Parathyroid adenoma (tissue), 2 donors: ENCODE measurements around the gene TOB1.

Experiments used
- H2AFZ ChIP-seq: fragments of 300-600 bp; sonication (generic); one replicate; pipeline ENCODE4 v1.7.0; 2017; ENCODE audit warnings: antibody characterized with exemption, mild to moderate bottlenecking
- H3K27ac ChIP-seq: fragments of 300-600 bp; sonication (generic); one replicate; pipeline ENCODE4 v1.7.0; 2017
- H3K27me3 ChIP-seq: fragments of 300-600 bp; sonication (generic); one replicate; pipeline ENCODE4 v1.7.0; 2017; ENCODE audit warnings: low read length; ENCODE audit not compliant: control insufficient read depth, insufficient read depth
- H3K36me3 ChIP-seq: fragments of 300-600 bp; sonication (generic); one replicate; pipeline ENCODE4 v1.7.0; 2017; ENCODE audit warnings: low read length; ENCODE audit not compliant: control insufficient read depth, insufficient read depth
- H3K4me1 ChIP-seq: fragments of 300-600 bp; sonication (generic); one replicate; pipeline ENCODE4 v1.7.0; 2017; ENCODE audit warnings: control low read depth
- H3K4me2 ChIP-seq: fragments of 300-600 bp; sonication (generic); one replicate; pipeline ENCODE4 v1.7.0; 2017; ENCODE audit warnings: low read length
- H3K4me3 ChIP-seq: fragments of 300-600 bp; sonication (generic); one replicate; pipeline ENCODE4 v1.7.0; 2017; ENCODE audit warnings: low read depth, low read length
- H3K79me2 ChIP-seq: fragments of 300-600 bp; sonication (generic); one replicate; pipeline ENCODE4 v1.7.0; 2017; ENCODE audit warnings: control low read depth
- H3K9ac ChIP-seq: fragments of 300-600 bp; sonication (generic); one replicate; pipeline ENCODE4 v1.7.0; 2017; ENCODE audit warnings: mild to moderate bottlenecking
- H3K9me3 ChIP-seq: fragments of 300-600 bp; sonication (generic); one replicate; pipeline ENCODE4 v1.7.0; 2017; ENCODE audit warnings: low read length; ENCODE audit not compliant: control insufficient read depth
- TF ChIP-seq, protein P1 (sequence below): fragments of 300-600 bp; sonication (generic); IDR thresholded peaks from one replicate; pipeline ENCODE4 v1.7.0; 2017; ENCODE audit warnings: antibody characterized with exemption, mild to moderate bottlenecking
- donor health status: primary hyperparathyroidism.

The TOB1 gene

DNA sequence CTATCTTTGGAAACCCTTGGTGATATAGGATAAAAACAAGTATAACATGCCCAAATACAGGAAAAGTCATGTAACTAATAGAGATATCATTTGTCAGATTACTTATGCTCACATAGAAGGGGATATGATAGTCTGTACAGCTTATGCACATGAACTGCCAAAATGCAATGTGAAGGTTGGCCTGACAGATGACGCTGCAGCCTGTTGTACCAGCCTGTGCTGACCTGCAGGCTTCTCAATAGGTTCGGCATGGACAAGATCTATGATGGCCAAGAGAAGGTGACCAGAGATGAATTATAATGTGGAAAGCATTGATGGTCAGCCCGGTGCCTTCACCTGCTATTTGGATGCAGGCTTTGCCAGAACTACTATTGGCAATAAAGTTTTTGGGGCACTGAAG is 18.1 kb downstream of the TOB1 start:
- H3K4me1 ChIP-seq: no peaks in the 10 kb centered on the region
- no peak overlapping the region for H3K27ac ChIP-seq
- H3K27me3 ChIP-seq: no peaks in the 10 kb centered on the region
- H3K9ac ChIP-seq: no peak overlapping the region
- no peak overlapping the region for H3K4me2 ChIP-seq
- TF ChIP-seq, protein P1, sequence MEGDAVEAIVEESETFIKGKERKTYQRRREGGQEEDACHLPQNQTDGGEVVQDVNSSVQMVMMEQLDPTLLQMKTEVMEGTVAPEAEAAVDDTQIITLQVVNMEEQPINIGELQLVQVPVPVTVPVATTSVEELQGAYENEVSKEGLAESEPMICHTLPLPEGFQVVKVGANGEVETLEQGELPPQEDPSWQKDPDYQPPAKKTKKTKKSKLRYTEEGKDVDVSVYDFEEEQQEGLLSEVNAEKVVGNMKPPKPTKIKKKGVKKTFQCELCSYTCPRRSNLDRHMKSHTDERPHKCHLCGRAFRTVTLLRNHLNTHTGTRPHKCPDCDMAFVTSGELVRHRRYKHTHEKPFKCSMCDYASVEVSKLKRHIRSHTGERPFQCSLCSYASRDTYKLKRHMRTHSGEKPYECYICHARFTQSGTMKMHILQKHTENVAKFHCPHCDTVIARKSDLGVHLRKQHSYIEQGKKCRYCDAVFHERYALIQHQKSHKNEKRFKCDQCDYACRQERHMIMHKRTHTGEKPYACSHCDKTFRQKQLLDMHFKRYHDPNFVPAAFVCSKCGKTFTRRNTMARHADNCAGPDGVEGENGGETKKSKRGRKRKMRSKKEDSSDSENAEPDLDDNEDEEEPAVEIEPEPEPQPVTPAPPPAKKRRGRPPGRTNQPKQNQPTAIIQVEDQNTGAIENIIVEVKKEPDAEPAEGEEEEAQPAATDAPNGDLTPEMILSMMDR: no peak
- H3K36me3 ChIP-seq: no peaks in the 10 kb centered on the region
- H3K9me3 ChIP-seq: no peaks in the 10 kb centered on the region
- H3K79me2 ChIP-seq: peaks cover 2% of the 10 kb centered on the region
- H2AFZ ChIP-seq: no peak overlapping the region
- H3K4me3 ChIP-seq: no peak overlapping the region

DNA sequence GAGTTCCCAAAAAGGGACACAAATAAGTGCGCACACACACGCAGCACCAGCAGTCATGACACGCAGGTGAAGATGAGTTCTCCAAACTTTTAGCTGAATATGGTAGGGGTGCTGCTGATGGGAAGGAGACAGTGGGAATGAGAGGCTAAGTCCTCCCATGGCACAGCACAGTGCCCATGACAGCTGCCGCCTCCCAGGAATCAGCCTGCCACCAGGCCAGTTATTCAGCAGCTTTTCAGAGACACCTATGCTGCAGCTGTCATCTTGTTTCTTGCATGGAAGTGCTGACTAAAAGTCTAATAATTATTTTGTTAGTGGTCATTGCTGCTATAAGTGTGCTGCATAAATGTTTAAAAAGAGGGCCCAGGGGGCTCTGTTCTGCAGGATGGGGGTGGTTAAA is 18.6 kb downstream of the TOB1 start:
- Histone ChIP-seq H3K27ac (no peak overlapping the region), H3K9ac (no peak overlapping the region), H3K36me3 (no peaks in the 10 kb centered on the region), H3K79me2 (peaks cover 2% of the 10 kb centered on the region), H3K4me2 (no peak overlapping the region), H3K27me3 (no peaks in the 10 kb centered on the region), H3K4me1 (no peaks in the 10 kb centered on the region), H3K4me3 (no peak overlapping the region), H3K9me3 (no peaks in the 10 kb centered on the region), H2AFZ (no peak overlapping the region)
- TF ChIP-seq, protein P1: no peak

DNA sequence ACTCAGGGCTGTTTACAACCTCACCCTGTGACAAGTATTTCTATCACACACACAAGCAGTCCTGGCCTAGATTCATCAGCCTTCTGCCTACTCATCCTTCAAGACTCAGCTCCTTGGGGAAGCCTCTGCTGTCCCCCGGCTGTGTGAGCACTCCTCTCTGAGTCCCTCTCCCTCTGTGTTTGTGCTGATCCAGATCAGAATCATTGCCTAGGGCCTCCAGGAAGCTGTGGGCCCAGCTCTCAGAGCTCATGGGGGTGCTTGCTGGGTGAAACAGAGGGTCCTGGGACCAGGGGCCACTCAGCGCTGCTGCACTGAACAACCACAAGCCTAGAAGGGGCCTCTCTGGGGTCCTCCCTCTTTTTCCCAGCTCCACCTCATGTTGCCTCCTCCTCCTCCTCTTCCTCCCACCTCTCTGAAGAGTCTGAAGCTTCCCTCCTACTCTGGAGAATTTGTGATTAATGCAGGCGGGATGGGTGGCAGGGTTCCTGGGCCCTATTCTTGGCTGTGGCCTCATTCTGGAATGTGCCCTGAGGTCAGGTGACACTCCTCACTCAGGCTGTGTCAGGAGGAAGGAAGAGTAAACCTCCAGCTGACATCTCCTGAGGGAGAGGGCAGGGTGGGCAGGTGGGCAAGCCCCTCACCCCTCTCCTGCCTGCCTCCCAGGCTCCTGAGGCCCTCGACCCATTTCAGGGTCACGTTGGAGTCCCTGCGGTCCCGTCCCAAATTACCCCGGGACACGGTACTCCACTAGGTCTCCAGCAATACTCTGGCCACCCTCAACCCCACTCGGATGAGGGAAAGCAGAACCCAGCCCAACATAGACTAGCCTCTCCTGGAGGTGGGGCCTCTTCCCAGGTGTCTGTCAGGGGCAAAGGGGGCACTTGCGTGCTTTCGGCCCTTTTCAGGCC is 20.7 kb downstream of the TOB1 start:
- Histone ChIP-seq H3K36me3 (no peaks in the 10 kb centered on the region), H2AFZ (no peak overlapping the region), H3K27me3 (no peaks in the 10 kb centered on the region), H3K27ac (no peak overlapping the region), H3K79me2 (no peaks in the 10 kb centered on the region), H3K4me1 (no peaks in the 10 kb centered on the region), H3K4me3 (no peak overlapping the region), H3K4me2 (no peak overlapping the region), H3K9ac (no peak overlapping the region), H3K9me3 (no peaks in the 10 kb centered on the region)
- TF ChIP-seq, protein P1: no peak

DNA sequence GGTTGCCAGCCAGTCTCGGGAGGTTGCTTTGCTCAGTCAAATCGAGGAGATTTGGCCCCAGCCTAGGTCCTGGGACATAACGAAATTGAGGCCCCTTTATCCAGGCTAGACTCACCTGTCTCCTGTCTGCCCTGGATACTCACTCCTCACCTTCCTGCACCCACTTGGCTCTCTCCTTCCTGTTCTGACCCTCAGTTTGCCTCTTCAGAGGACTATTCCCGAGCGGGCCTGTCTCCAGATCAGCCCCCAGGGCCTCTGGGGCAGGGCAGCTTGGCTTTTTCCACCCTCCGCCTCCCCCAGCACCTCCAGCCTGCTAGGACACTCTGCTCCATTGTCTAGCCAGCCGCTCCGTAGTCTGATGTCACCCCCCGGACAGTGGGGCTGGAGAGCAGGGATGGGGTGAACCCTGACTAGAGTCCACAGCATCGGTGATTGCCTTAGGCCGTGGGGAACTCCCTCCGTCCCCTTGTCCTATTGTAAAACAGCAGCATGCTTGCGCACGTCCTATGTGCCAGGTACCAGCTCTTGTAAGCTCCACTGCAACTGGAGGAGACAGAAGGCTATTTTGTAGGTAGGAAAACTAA is 21.9 kb downstream of the TOB1 start:
- Histone ChIP-seq H3K9me3 (no peaks in the 10 kb centered on the region), H3K79me2 (no peaks in the 10 kb centered on the region), H3K9ac (no peak overlapping the region), H3K4me3 (no peak overlapping the region), H3K36me3 (no peaks in the 10 kb centered on the region), H3K4me1 (no peaks in the 10 kb centered on the region), H2AFZ (no peak overlapping the region), H3K4me2 (no peak overlapping the region), H3K27ac (no peak overlapping the region), H3K27me3 (no peaks in the 10 kb centered on the region)
- TF ChIP-seq, protein P1: no peak
